Smooth muscle cell (in vitro differentiated cells): ENCODE data around the gene GMEB2. TPM values are rescaled to one million over a fixed set of nuclear protein-coding genes. Genes with fewer than 3 reads are reported as not detected.

Experiments
- DNase-seq: peaks from one replicate; lab custom pipeline; 2025; ENCODE audit not compliant: unreplicated experiment; lab: John Stamatoyannopoulos, UW
- H2AFZ ChIP-seq: fragments of 200-600 bp; sonication (generic); 2 replicates; pipeline ENCODE4 v1.6.0; 2016; ENCODE audit warnings: antibody characterized with exemption, low read depth, mild to moderate bottlenecking
- H3F3A ChIP-seq: fragments of 200-600 bp; sonication (generic); 2 replicates; pipeline ENCODE4 v1.6.0; 2017; ENCODE audit warnings: antibody characterized with exemption, low read depth
- H3K27ac ChIP-seq: fragments of 200-600 bp; sonication (generic); 2 replicates; pipeline ENCODE4 v1.5.1; 2016; ENCODE audit warnings: low read depth, mild to moderate bottlenecking
- H3K27me3 ChIP-seq: fragments of 200-600 bp; sonication (generic); 2 replicates; pipeline ENCODE4 v1.6.1; 2016; ENCODE audit warnings: low read depth, mild to moderate bottlenecking
- H3K36me3 ChIP-seq: fragments of 200-600 bp; sonication (generic); 2 replicates; pipeline ENCODE4 v1.5.1; 2016; ENCODE audit warnings: low read depth
- H3K4me1 ChIP-seq: fragments of 200-600 bp; sonication (generic); 2 replicates; pipeline ENCODE4 v1.5.1; 2016; ENCODE audit warnings: low read depth
- H3K4me2 ChIP-seq: fragments of 200-600 bp; sonication (generic); 2 replicates; pipeline ENCODE4 v1.6.0; 2016; ENCODE audit warnings: mild to moderate bottlenecking
- H3K4me3 ChIP-seq: fragments of 200-600 bp; sonication (generic); 2 replicates; pipeline ENCODE4 v1.5.1; 2016; ENCODE audit warnings: mild to moderate bottlenecking
- H3K79me2 ChIP-seq: fragments of 200-600 bp; sonication (generic); 2 replicates; pipeline ENCODE4 v1.6.0; 2016; ENCODE audit warnings: low read depth, mild to moderate bottlenecking
- H3K9ac ChIP-seq: fragments of 200-600 bp; sonication (generic); 2 replicates; pipeline ENCODE4 v1.6.0; 2016; ENCODE audit warnings: low read depth
- H3K9me3 ChIP-seq: fragments of 200-600 bp; sonication (generic); replicated peaks from 2 replicates; pipeline ENCODE4 v1.5.1; 2016; ENCODE audit warnings: low read depth
- H4K20me1 ChIP-seq: fragments of 200-600 bp; sonication (generic); 2 replicates; pipeline ENCODE4 v1.6.0; 2016; ENCODE audit warnings: low read depth
- CTCF ChIP-seq: fragments of 200-600 bp; sonication (generic); IDR thresholded peaks from 2 replicates; pipeline ENCODE4 v1.5.1; 2017; ENCODE audit warnings: borderline replicate concordance, mild to moderate bottlenecking, antibody characterized with exemption; ENCODE audit not compliant: insufficient read depth, poor library complexity, severe bottlenecking
- whole genome bisulfite sequencing: methylation state at CpG from one replicate; pipeline ENCODE4 v1.1.7; 2016; ENCODE audit warnings: low lambda C conversion rate; 5-methylcytosine and 5-hydroxymethylcytosine counted together
- polyA plus RNA-seq: library from polyadenylated mRNA; unstranded; fragments of >200 nt; fragmentation: Nextera tagmentation; extraction: Ambion mirVana; gene quantifications from 2 replicates; pipeline ENCODE4 v1.2.1, GENCODE V29; 2016
- total RNA-seq: library from RNA; depleted of rRNA; stranded (reverse); fragments of >200 nt; gene quantifications from 2 replicates; pipeline ENCODE4 v1.2.3, GENCODE V29; 2014

Gene GMEB2
- total and polyA plus RNA-seq, 2 experiments from 2014 or later = 8.9 to 11.3 TPM

- H4K20me1 ChIP-seq = no peaks in the 10 kb centered on the region
- peak overlapping the region; percentile 47 for H3K4me2 ChIP-seq
- H3F3A ChIP-seq = no peaks in the 10 kb centered on the region
- TF ChIP-seq CTCF = no peak
- no peak overlapping the region for H3K27ac ChIP-seq
- no peaks in the 10 kb centered on the region for H3K4me1 ChIP-seq
- no peaks in the 10 kb centered on the region for H3K27me3 ChIP-seq
- DNase-seq = no peak
- no peaks in the 10 kb centered on the region for H3K79me2 ChIP-seq
- H3K4me3 ChIP-seq = no peak overlapping the region
- no peaks in the 10 kb centered on the region for H3K9me3 ChIP-seq
- peak overlapping the region; percentile 61 for H2AFZ ChIP-seq
- 90% methylated on average over 22 of the region's 23 CpGs for WGBS
- H3K36me3 ChIP-seq = no peaks in the 10 kb centered on the region
- no peak overlapping the region for H3K9ac ChIP-seq
Measured at GRCh38 chr20:63582382-63583063, 44.4 kb downstream of the GMEB2 start.

DNA sequence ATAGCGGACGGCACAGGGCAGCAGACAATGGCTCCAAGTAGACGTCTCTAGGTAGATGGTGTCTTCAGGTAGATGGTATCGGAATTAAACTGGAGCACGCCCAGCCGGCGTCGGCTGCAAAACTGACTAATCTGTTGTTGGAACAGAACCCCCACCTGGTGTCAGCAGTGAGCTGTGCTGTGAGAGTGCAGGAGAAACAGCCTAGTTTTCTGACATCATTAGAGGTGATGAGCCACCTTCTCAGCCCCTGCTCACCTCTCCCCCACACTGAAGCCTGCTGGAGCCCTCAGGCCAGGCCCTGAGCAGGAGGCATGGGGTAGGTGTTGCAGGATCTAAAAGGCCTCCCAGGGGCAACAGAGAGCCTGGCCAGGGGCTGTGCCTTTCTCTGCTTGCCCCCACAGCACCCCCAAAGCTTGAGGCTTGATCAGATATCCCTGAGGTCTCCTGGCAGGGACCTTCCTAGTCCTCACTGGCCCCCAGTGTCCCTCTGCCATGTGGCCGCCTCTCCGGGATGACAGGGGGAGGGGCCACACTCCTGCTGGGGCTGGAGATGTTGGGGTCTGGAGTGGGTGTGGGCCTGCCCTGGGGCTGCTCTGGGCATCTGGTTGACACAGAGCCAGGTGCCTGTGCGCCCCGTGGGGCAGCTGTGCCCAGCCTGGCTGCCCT, 46.0 kb downstream of the GMEB2 start:
- H3K27me3 ChIP-seq = no peaks in the 10 kb centered on the region
- no peaks in the 10 kb centered on the region for H3K36me3 ChIP-seq

GRCh38 chr20:63579017-63579694, 47.7 kb downstream of the GMEB2 start:
- no peak overlapping the region for H2AFZ ChIP-seq
- no peak overlapping the region for H3K27ac ChIP-seq
- H4K20me1 ChIP-seq = no peaks in the 10 kb centered on the region
- H3K27me3 ChIP-seq = no peaks in the 10 kb centered on the region
- H3F3A ChIP-seq = no peaks in the 10 kb centered on the region
- no peaks in the 10 kb centered on the region for H3K4me1 ChIP-seq
- no peak overlapping the region for H3K9ac ChIP-seq
- no peaks in the 10 kb centered on the region for H3K9me3 ChIP-seq
- no peak for TF ChIP-seq CTCF
- no peaks in the 10 kb centered on the region for H3K36me3 ChIP-seq
- no peak overlapping the region for H3K4me3 ChIP-seq
- 89% methylated on average over 19 of the region's 19 CpGs for WGBS
- no peaks in the 10 kb centered on the region for H3K79me2 ChIP-seq
- DNase-seq = no peak
- no peak overlapping the region for H3K4me2 ChIP-seq

More for the DNA sequence above, 46.0 kb downstream of the GMEB2 start:
- Histone ChIP-seq H4K20me1 (no peaks in the 10 kb centered on the region), H3K27ac (no peak overlapping the region), H3K79me2 (no peaks in the 10 kb centered on the region), H3K9ac (no peak overlapping the region), H3F3A (no peaks in the 10 kb centered on the region), H2AFZ (no peak overlapping the region), H3K4me2 (no peak overlapping the region), H3K9me3 (no peaks in the 10 kb centered on the region), H3K4me3 (no peak overlapping the region), H3K4me1 (no peaks in the 10 kb centered on the region)
- DNase-seq = no peak
- 76% methylated on average over 12 of the region's 12 CpGs for WGBS
- TF ChIP-seq CTCF = peak; percentile 29
